Fibroblast of gingiva (primary cell): ENCODE measurements around the gene UNC45A.
"Not testable (repeated sequence)": the region's sequence is repeated elsewhere in the genome, so short reads cannot be mapped to it uniquely, and the experiment has no call there.

ENCODE experiments used
- DNase-seq: peaks from one replicate; pipeline ENCODE4 v3.0.0-alpha.2; 2011; ENCODE audit warnings: low read depth

Gene UNC45A

GRCh38 chr15:90934949-90935751, at the start of gene UNC45A:
TSS of gene UNC45A (plus strand) at chr15:90935285. CDS start at chr15:90935325, 40 bp downstream.
- peak; percentile 73 for DNase-seq

GRCh38 chr15:90885432-90886290, 49.4 kb upstream of the UNC45A start:
- DNase-seq: peak; percentile 52

- DNase-seq: no peak
Measured at GRCh38 chr15:90886291-90886614, 48.8 kb upstream of the UNC45A start.

- no peak for DNase-seq
Measured at GRCh38 chr15:90887037-90887481, 48.0 kb upstream of the UNC45A start.

- DNase-seq: no peak
Measured at GRCh38 chr15:90889313-90889730, 45.8 kb upstream of the UNC45A start.

- no peak for DNase-seq
Measured at GRCh38 chr15:90889736-90890456, 45.2 kb upstream of the UNC45A start.

GRCh38 chr15:90890839-90891238, 44.2 kb upstream of the UNC45A start:
- no peak for DNase-seq

- no peak for DNase-seq
Measured at GRCh38 chr15:90891346-90891949, 43.6 kb upstream of the UNC45A start.

- DNase-seq: no peak
Measured at GRCh38 chr15:90892023-90892422, 43.1 kb upstream of the UNC45A start.

- DNase-seq: no peak
Measured at GRCh38 chr15:90892498-90893174, 42.4 kb upstream of the UNC45A start.

- DNase-seq: no peak
Measured at GRCh38 chr15:90893175-90894090, 41.7 kb upstream of the UNC45A start.

GRCh38 chr15:90895571-90896117, 39.4 kb upstream of the UNC45A start:
- DNase-seq: no peak

GRCh38 chr15:90897131-90897655, 37.9 kb upstream of the UNC45A start:
- DNase-seq: not testable (repeated sequence)

GRCh38 chr15:90901175-90902039, 33.7 kb upstream of the UNC45A start:
- DNase-seq: no peak

GRCh38 chr15:90902040-90902839, 32.8 kb upstream of the UNC45A start:
- peak; percentile 76 for DNase-seq

GRCh38 chr15:90902840-90903732, 32.0 kb upstream of the UNC45A start, which contains the start of gene MAN2A2:
TSS of gene MAN2A2 (plus strand) at chr15:90903302. CDS start at chr15:90904208, 906 bp downstream.
- DNase-seq: peak; percentile 10
